ENCODE results near the gene TESK2.
"Not testable (repeated sequence)": the region's sequence is repeated elsewhere in the genome, so short reads cannot be mapped to it uniquely, and the experiment has no call there.

Gene TESK2

GRCh38 chr1:45490121-45490625 is 790 bp downstream of the TESK2 start:
- DNase-seq (ENCODE audit: low spot score), result no peak

DNA sequence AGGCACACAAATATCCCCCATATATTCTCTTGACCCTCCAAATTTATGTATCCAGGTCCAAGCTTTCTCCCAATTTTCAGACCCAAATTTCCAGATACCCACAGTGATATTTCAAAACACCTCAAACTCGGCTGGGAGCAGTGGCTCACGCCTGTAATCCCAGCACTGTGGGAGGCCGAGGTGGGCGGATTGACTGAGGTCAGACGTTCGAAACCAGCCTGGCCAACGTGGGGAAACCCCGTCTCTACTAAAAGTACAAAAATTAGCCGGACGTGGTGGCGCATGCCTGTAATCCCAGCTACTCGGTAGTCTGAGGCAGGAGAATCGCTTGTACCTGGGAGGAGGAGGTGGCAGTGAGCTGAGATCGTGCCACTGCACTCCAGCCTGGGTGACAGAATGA is 1.6 kb downstream of the TESK2 start:
- not testable (repeated sequence) for DNase-seq (ENCODE audit: low spot score)

More at GRCh38 chr1:45490121-45490625, 790 bp downstream of the TESK2 start:
- TF ChIP-seq, protein P1, sequence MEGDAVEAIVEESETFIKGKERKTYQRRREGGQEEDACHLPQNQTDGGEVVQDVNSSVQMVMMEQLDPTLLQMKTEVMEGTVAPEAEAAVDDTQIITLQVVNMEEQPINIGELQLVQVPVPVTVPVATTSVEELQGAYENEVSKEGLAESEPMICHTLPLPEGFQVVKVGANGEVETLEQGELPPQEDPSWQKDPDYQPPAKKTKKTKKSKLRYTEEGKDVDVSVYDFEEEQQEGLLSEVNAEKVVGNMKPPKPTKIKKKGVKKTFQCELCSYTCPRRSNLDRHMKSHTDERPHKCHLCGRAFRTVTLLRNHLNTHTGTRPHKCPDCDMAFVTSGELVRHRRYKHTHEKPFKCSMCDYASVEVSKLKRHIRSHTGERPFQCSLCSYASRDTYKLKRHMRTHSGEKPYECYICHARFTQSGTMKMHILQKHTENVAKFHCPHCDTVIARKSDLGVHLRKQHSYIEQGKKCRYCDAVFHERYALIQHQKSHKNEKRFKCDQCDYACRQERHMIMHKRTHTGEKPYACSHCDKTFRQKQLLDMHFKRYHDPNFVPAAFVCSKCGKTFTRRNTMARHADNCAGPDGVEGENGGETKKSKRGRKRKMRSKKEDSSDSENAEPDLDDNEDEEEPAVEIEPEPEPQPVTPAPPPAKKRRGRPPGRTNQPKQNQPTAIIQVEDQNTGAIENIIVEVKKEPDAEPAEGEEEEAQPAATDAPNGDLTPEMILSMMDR (IDR thresholded peaks at IDR 0.05; ENCODE audit: extremely low read depth, missing control alignments), result no peak

- TF ChIP-seq, protein P1 (IDR thresholded peaks at IDR 0.05; ENCODE audit: extremely low read depth, missing control alignments), result no peak
Measured at GRCh38 chr1:45488666-45489377, 2.1 kb downstream of the TESK2 start.

DNA sequence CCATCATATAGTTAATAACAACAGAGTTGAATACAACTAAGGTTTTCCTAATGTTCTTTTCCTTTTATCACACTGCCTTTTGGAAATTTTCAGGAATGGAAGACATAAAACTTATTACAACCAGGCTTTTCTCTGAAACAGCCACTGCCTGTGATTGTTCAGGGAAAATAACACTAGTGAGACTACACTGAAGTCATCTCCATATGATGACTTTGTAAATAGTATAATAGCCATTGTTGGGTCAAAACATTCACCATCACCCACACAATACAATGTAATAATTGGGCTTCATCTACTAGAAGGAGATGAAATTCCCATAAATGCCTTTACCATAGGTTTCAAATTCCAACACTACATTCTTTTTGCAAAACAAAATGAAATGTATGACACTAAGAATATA is 5.0 kb downstream of the TESK2 start:
- no peak for DNase-seq (ENCODE audit: low spot score)
- TF ChIP-seq, protein P1 (IDR thresholded peaks at IDR 0.05; ENCODE audit: extremely low read depth, missing control alignments), result no peak

More at GRCh38 chr1:45488666-45489377, 2.1 kb downstream of the TESK2 start:
- no peak for DNase-seq (ENCODE audit: low spot score)

DNA sequence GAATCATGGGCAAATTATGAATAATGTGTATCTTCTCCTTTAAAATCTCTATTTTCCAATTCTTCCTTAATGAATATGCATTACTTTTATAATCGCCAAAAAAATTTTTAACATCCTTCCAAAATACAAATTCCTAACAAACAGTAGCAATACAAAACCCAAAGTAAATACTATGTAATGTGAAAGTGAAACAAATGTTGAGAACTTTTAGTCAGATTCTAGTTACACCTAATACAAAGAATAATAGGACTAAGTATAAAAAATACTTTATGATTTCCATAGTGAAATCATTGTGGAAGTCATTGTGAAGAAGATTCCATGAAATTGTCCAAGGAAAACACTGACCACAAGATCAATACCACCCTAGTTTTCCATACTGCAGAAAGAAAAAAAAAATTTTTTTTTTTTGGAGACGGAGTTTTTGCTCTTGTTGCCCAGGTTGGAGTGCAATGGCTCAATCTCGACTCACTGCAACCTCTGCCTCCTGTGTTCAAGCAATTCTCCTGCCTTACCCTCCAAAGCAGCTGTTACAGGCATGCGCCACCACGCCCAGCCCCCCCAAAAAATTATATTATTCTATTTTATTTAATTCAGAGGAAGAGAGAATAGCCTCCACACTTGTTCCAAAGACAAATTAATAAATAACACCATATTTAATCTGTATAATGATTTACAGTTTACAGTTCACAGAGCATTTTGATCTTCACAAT is 11.8 kb downstream of the TESK2 start:
- TF ChIP-seq, protein P1 (IDR thresholded peaks at IDR 0.05; ENCODE audit: extremely low read depth, missing control alignments), result no peak
- DNase-seq (ENCODE audit: low spot score), result no peak

- no peak for DNase-seq (ENCODE audit: low spot score)
- TF ChIP-seq, protein P1 (IDR thresholded peaks at IDR 0.05; ENCODE audit: extremely low read depth, missing control alignments), result no peak
Measured at GRCh38 chr1:45478121-45478814, 12.7 kb downstream of the TESK2 start.

GRCh38 chr1:45477646-45478045 is 13.3 kb downstream of the TESK2 start:
- TF ChIP-seq, protein P1 (IDR thresholded peaks at IDR 0.05; ENCODE audit: extremely low read depth, missing control alignments), result no peak
- DNase-seq (ENCODE audit: low spot score), result no peak

DNA sequence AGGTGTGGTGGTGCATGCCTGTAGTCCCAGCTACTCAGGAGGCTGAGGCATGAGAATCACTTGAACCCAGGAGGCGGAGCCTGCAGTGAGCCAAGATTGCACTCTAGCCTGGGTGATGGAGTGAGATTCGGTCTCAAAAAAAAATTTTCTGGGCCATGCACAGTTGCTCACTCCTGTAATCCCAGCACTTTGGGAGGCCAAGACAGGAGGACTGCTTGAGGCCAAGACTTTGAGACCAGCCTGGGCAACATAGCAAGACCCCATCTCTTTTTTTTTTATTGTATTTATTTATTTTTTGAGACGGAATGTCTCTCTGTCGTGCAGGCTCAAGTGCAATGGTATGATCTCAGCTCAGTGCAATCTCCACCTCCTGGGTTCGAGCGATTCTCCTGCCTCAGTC is 16.8 kb downstream of the TESK2 start:
- not testable (repeated sequence) for DNase-seq (ENCODE audit: low spot score)
